GM21381 (cell line): ENCODE results near the gene CDK6.
"Not testable (repeated sequence)": the region's sequence is repeated elsewhere in the genome, so short reads cannot be mapped to it uniquely, and the experiment has no call there.

Experiments
- ATAC-seq: cut with Tn5 transposase; IDR thresholded peaks from one replicate; pipeline ENCODE4 v1.9.1; 2021; ENCODE audit warnings: mild to moderate bottlenecking, moderate library complexity; ENCODE audit not compliant: unreplicated experiment

CDK6 gene

GRCh38 chr7:92604517-92604916 lies 231.9 kb downstream of the CDK6 start:
- ATAC-seq = not testable (repeated sequence)

- no peak for ATAC-seq
Measured at GRCh38 chr7:92603089-92603445, 233.3 kb downstream of the CDK6 start.

- ATAC-seq = no peak
Measured at GRCh38 chr7:92602352-92603088, 233.9 kb downstream of the CDK6 start.

- ATAC-seq = peak; percentile 80
Measured at GRCh38 chr7:92598310-92598981, 237.9 kb downstream of the CDK6 start.

- ATAC-seq = no peak
Measured at GRCh38 chr7:92595281-92595680, 241.1 kb downstream of the CDK6 start.

- ATAC-seq = no peak
Measured at GRCh38 chr7:92594746-92595145, 241.6 kb downstream of the CDK6 start.

GRCh38 chr7:92590711-92591310 lies 245.6 kb downstream of the CDK6 start:
- no peak for ATAC-seq

- no peak for ATAC-seq
Measured at GRCh38 chr7:92589056-92589455, 247.3 kb downstream of the CDK6 start.

GRCh38 chr7:92588561-92588960 lies 247.8 kb downstream of the CDK6 start:
- no peak for ATAC-seq

GRCh38 chr7:92586841-92587240 lies 249.5 kb downstream of the CDK6 start:
- ATAC-seq = no peak

GRCh38 chr7:92586403-92586802 lies 250.0 kb downstream of the CDK6 start:
- ATAC-seq = no peak

GRCh38 chr7:92584953-92585352 lies 251.4 kb downstream of the CDK6 start:
- ATAC-seq = no peak

GRCh38 chr7:92582948-92583347 lies 253.4 kb downstream of the CDK6 start:
- ATAC-seq = no peak

- ATAC-seq = no peak
Measured at GRCh38 chr7:92576296-92576695, 260.1 kb downstream of the CDK6 start.

GRCh38 chr7:92569137-92569536 lies 267.2 kb downstream of the CDK6 start:
- no peak for ATAC-seq

- no peak for ATAC-seq
Measured at GRCh38 chr7:92567460-92567859, 268.9 kb downstream of the CDK6 start.

GRCh38 chr7:92563345-92563744 lies 273.0 kb downstream of the CDK6 start:
- no peak for ATAC-seq

- no peak for ATAC-seq
Measured at GRCh38 chr7:92560602-92561001, 275.8 kb downstream of the CDK6 start.

- no peak for ATAC-seq
Measured at GRCh38 chr7:92557808-92558362, 278.5 kb downstream of the CDK6 start.

GRCh38 chr7:92557249-92557648 lies 279.1 kb downstream of the CDK6 start:
- no peak for ATAC-seq
